GM10847 (cell line): ENCODE results near the gene GAS2L2.

ENCODE experiments used
- POLR2A ChIP-seq: IDR thresholded peaks from 2 replicates; pipeline ENCODE4 v1.6.1; 2011; ENCODE audit not compliant: insufficient read length; ENCODE audit errors: extremely low read depth

The GAS2L2 gene

DNA sequence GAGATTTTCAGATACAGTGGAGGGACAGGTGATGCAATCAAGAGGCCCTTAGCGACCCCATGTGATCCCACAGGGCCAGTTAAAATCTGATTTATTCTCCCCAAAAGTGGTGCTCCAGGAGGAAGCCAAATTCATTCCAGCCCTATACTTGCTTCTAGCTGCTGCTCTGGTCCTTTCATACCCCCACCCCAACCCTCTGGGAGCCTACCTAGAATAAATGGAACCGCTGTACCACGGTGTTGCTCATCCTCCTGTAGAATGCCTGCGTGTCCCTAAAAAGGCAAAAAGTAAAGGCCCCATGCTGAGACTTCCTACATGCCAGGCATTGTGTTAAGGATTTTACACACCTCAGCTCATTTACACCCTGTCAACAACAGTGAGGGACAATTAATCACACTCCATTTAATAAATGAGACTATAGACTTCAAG lies 23.6 kb downstream of the GAS2L2 start:
- no peak for TF ChIP-seq POLR2A

GRCh38 chr17:35728551-35728950 lies 24.5 kb downstream of the GAS2L2 start:
- TF ChIP-seq POLR2A: no peak

DNA sequence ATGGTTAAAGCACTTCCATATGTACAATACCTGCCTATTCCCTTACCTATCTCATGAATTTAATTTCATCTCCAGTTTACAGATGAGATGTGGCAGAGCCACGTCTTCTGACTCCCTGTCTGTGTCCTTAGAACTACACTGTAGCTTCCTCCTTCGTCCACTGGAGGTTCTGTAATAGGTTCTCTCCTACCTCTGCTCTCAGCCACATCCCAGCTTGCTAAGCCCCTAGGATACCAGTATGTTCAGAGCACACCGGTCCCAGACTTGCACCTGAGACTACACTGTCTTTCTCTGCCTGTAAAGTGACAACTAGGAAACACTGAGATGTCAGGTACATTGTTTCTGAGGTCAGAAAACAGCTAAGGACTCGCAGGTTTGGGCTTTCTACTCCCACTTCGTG lies 25.4 kb downstream of the GAS2L2 start:
- no peak for TF ChIP-seq POLR2A

- TF ChIP-seq POLR2A: no peak
Measured at GRCh38 chr17:35726953-35727460, 26.0 kb downstream of the GAS2L2 start.

GRCh38 chr17:35726127-35726952 lies 26.7 kb downstream of the GAS2L2 start:
- no peak for TF ChIP-seq POLR2A

DNA sequence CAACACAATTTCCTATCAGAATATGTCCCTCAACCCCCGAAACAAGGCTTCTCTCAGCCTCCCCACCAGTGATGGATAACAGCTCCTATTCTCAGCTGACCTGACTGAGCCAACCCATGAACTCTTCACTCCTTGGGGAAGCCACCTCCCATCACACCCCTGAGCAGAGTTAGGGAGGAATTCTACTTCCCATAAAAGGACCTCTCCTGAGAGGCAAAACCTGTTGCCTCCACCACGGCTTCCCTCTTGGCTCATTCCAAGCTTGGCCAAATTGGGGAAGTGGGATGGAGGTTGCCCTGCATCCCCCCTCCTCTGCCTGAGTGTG lies 27.3 kb downstream of the GAS2L2 start:
- TF ChIP-seq POLR2A: no peak

DNA sequence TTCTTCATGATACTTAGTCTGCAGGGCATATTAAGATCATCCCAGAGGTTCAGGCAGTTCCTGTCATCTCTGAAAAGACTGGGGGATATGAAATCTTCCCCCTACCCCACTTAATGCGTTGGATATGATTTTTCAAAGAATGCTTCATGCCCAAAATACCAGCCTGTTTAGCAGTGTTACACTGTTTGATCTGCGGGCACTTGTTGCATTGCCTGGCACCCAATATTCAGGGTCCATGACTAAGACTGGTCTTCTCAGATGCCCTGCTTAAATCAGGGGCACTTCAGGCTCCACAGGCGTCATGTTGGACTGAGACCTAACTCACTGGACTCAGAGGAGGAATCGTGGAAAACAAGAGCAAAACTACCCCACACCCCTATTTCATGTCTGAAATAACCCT lies 28.0 kb downstream of the GAS2L2 start:
- TF ChIP-seq POLR2A: no peak

DNA sequence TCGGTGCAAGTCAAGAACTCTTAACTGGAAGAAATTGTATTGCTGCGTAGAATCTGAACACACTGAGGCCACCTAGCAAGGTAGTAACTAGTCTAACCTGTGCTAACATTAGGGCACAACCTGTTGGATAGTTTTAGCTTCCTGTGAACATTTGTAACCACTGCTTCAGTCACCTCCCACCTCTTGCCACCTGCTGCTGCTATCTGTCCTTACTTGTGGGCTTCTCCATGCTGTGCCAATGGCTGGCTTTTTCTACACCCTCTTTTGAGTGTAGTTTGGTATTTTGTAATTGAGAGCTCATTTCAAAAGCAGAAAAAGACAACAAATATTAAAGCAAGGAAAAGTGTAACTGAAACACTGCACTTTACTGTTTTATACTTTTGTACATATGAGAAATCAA lies 29.3 kb downstream of the GAS2L2 start:
- no peak for TF ChIP-seq POLR2A

GRCh38 chr17:35717475-35717874 lies 35.6 kb downstream of the GAS2L2 start:
- TF ChIP-seq POLR2A: no peak

DNA sequence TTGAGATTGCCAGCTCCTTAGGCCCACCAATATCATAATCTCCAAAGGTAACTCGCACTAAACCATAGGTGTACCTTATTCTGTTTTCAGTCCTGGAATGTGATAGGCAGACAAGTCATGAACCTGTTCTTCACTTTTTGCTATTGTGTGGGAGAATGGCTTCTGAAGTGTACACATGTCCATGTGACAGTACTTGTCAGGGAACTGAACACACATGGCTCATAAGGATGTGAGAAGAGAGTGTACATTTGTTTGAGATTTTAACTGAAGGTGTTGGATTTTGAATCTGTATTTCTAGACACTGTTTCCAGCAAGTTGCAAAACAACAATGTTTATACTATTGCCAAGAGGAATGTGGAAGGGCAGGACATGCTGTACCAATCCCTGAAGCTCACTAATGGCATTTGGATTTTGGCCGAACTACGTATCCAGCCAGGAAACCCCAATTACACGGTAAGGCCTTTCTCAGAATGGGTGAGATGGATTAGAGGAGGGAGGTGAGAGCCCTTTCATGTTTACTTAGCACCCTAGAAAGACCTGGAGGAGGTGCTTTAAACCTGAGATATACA lies 36.1 kb downstream of the GAS2L2 start:
- no peak for TF ChIP-seq POLR2A

DNA sequence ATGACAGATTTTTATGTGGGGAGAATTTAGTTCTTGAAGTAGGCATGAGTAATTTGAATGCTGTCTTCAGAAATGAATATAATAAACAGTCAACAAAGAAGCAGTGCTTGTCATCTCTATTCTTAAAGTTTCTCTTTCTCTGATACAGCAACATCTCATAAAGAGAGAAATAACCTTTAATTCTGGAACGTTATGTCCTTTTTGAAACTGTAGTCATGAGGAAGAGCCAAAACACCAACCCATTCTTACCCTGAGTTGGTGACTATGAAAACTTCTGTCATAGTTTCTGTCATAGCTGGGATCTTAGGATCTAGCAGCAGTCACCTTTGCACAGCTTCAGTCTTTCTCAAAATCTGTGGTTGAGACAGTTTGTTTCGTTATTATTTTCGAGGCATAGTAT lies 36.9 kb downstream of the GAS2L2 start:
- TF ChIP-seq POLR2A: no peak

DNA sequence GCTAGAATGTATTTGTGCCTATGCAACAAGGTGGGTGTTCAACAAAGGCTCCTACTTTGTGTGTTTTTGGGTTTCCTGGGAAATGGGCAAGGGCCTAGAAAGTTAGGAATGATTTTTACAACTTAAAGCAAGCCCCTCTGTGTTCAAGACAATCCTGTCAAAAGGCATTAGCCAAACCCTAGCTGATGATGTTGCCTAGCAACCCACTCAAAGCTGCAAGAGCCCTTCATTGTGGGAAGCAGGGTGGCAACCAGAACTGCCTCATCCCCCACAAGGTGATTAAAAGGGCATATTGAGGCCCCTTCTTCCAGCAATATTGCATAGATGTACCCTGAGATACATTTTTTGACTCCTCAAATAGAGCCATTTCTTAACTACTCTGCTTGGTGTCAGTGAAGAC lies 37.6 kb downstream of the GAS2L2 start:
- TF ChIP-seq POLR2A: no peak

DNA sequence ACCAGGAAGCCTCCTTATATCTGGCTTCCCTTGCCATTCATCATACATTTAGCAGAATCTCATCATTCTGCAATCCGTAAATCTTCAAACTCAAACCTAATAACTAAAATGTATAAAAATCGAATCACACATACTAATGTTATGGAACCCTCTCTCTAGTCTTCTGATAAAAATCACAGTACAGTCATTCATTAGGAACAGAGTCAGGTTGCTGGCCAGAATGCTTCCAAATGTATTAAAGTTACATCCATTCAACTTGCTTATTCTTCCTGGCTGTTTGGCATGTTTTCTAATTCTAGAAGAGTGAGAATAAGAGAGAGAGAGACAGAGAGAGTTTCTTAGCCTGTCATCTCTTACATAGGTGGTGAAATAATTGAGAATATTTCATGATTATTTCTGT lies 38.1 kb downstream of the GAS2L2 start:
- no peak for TF ChIP-seq POLR2A

DNA sequence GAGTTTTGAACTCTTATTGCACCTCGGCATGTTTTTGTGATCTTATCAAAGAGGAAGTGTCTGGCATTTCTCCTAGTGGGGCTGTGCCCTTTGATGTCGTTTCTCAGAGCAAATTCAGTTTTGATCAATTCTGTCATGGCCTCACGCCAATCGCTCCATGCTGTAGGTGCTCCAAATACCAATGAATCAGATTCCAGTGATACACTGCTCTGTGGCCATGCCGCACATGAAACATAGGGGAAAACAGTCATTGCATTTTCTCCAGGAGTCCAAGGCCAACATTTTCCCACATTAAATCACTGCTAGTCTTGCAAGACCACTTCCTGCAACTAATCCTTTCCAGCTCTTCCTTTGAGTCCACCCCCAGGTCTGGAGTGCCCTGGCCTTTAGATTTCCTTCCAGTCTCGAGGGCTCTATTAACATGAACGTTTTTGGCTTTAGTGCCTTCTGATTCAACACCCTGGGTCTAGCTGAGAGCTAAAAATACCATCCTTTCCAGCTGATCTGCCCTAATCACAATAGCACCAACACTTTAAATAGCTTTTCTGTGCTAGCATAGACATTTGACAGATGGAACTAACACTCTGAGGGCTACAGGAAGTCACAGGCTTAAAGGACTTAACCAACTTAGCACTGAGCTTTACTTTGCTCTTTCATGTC lies 39.8 kb downstream of the GAS2L2 start:
- TF ChIP-seq POLR2A: no peak

DNA sequence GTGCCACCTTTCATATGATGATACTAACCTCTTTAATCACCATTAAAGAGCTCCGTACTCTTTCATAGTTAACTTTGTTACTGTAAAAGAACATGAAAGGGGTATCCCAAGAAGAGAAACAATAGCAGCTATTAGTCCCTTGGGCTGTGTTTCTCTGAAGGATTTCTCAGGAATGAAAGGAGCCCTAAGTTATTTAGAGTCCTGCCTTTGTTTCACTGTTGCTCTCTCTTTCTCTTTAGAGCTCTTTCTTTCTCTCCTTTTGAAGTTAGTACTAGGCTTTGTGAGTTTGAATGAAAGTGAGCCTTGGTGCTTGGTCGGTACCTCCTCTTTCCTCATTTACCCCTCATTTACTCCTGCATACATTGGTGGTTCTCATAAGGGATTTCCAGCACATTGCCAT lies 42.1 kb downstream of the GAS2L2 start:
- no peak for TF ChIP-seq POLR2A

GRCh38 chr17:35709874-35710273 lies 43.2 kb downstream of the GAS2L2 start:
- TF ChIP-seq POLR2A: no peak
